ENCODE measurements around the gene PPP1R14C. TPM values are rescaled to one million over a fixed set of nuclear protein-coding genes. Genes with fewer than 3 reads are reported as not detected.

PPP1R14C gene
- total and polyA plus RNA-seq, 7 experiments from 2014 or later: not detected

- H3K27ac ChIP-seq (ENCODE audit: low read depth, low read length): no peak overlapping the region
- Mint-ChIP-seq H3K9me3 (peaks cover 0 to 8% (median 0%) of the 10 kb centered on the region in 11 donors), H3K36me3 (peaks cover 0 to 8% (median 0%) of the 10 kb centered on the region in 5 donors), H3K27me3 (peaks cover 2 to 35% (median 22%) of the 10 kb centered on the region in 5 donors), H3K27ac (no peak overlapping the region), H3K4me1 (peaks cover 0 to 20% (median 0%) of the 10 kb centered on the region in 7 donors), H3K4me3 (no peak overlapping the region)
- intact Hi-C loops (cut with micrococcal nuclease): no loop called here
- H3K4me1 ChIP-seq (ENCODE audit: control insufficient read depth in 2 of 2, insufficient read depth in 2 of 2, low read length in 2 of 2): no peaks in the 10 kb centered on the region
- DNase-seq: no peak
- H3K36me3 ChIP-seq (ENCODE audit: control insufficient read depth in 2 of 3, insufficient read depth in 3 of 3, low read length in 3 of 3): no peaks in the 10 kb centered on the region
- ATAC-seq: no peak
- POLR2A ChIA-PET: no interaction called here
- CTCF ChIA-PET: no interaction called here
- no peaks in the 10 kb centered on the region for H3K27me3 ChIP-seq (ENCODE audit: control insufficient read depth in 2 of 2, insufficient read depth in 2 of 2, low read length in 2 of 2)
- no peak overlapping the region for H3K4me3 ChIP-seq (ENCODE audit: low read length)
- no peaks in the 10 kb centered on the region for H3K9me3 ChIP-seq (ENCODE audit: control insufficient read depth in 2 of 3, low read length in 3 of 3)
These were observed 111.9 kb downstream of the PPP1R14C start for GRCh38 chr6:150254770-150255169.

DNA sequence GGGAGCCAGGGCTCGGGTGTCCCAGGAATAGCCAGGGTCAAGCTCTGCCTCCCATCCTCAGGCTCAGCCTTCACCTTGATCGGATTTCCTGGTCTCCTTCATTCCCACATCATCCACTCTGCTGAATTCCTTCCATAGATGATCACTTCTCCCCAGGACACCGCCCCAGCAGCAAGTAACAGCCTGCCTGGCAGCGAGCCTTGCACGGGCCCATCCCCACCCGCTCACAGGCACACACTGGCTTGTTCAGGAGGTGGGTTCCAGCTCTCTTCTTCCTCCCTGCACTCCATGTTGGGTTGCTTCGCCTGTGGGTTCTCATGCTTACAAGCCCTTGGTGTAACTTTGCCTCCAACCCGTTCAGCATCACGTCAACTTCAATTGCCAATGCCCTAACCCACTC is 113.0 kb downstream of the PPP1R14C start:
- Mint-ChIP-seq H3K27ac (no peak overlapping the region), H3K9me3 (peaks cover 0 to 5% (median 0%) of the 10 kb centered on the region in 11 donors), H3K27me3 (peaks cover 4 to 35% (median 19%) of the 10 kb centered on the region in 5 donors), H3K4me3 (no peak overlapping the region), H3K4me1 (peaks cover 0 to 20% (median 0%) of the 10 kb centered on the region in 7 donors), H3K36me3 (peaks cover 0 to 8% (median 0%) of the 10 kb centered on the region in 5 donors)
- CTCF ChIA-PET: no interaction called here
- H3K4me1 ChIP-seq (ENCODE audit: control insufficient read depth in 2 of 2, insufficient read depth in 2 of 2, low read length in 2 of 2): no peaks in the 10 kb centered on the region
- no peak for DNase-seq
- H3K27ac ChIP-seq (ENCODE audit: low read depth, low read length): no peak overlapping the region
- intact Hi-C loops (cut with micrococcal nuclease): no loop called here
- ATAC-seq: no peak
- no peaks in the 10 kb centered on the region for H3K9me3 ChIP-seq (ENCODE audit: control insufficient read depth in 2 of 3, low read length in 3 of 3)
- POLR2A ChIA-PET: no interaction called here
- H3K36me3 ChIP-seq (ENCODE audit: control insufficient read depth in 2 of 3, insufficient read depth in 3 of 3, low read length in 3 of 3): no peaks in the 10 kb centered on the region
- H3K4me3 ChIP-seq (ENCODE audit: low read length): no peak overlapping the region
- no peaks in the 10 kb centered on the region for H3K27me3 ChIP-seq (ENCODE audit: control insufficient read depth in 2 of 2, insufficient read depth in 2 of 2, low read length in 2 of 2)

- peaks cover 5 to 35% (median 17%) of the 10 kb centered on the region in 5 donors for H3K27me3 Mint-ChIP-seq
- peaks cover 0 to 4% (median 0%) of the 10 kb centered on the region in 11 donors for H3K9me3 Mint-ChIP-seq
These were observed 113.9 kb downstream of the PPP1R14C start for GRCh38 chr6:150256618-150257272.

GRCh38 chr6:150258381-150258780 is 115.5 kb downstream of the PPP1R14C start:
- Histone ChIP-seq H3K9me3 (ENCODE audit: control insufficient read depth in 2 of 3, low read length in 3 of 3) (no peaks in the 10 kb centered on the region), H3K27me3 (ENCODE audit: control insufficient read depth in 2 of 2, insufficient read depth in 2 of 2, low read length in 2 of 2) (no peaks in the 10 kb centered on the region), H3K4me3 (ENCODE audit: low read length) (no peak overlapping the region), H3K36me3 (ENCODE audit: control insufficient read depth in 2 of 3, insufficient read depth in 3 of 3, low read length in 3 of 3) (no peaks in the 10 kb centered on the region), H3K27ac (ENCODE audit: low read depth, low read length) (no peak overlapping the region), H3K4me1 (ENCODE audit: control insufficient read depth in 2 of 2, insufficient read depth in 2 of 2, low read length in 2 of 2) (no peaks in the 10 kb centered on the region)
- Mint-ChIP-seq H3K27ac (no peak overlapping the region), H3K4me1 (peaks cover 0 to 12% (median 0%) of the 10 kb centered on the region in 7 donors), H3K27me3 (peaks cover 8 to 35% (median 16%) of the 10 kb centered on the region in 5 donors), H3K36me3 (peaks cover 0 to 8% (median 0%) of the 10 kb centered on the region in 5 donors), H3K9me3 (peaks cover 0 to 9% (median 0%) of the 10 kb centered on the region in 11 donors), H3K4me3 (no peak overlapping the region)
- no peak for DNase-seq
- intact Hi-C loops (cut with micrococcal nuclease): no loop called here
- ChIA-PET CTCF (no interaction called here), POLR2A (no interaction called here)
- ATAC-seq: no peak

More at GRCh38 chr6:150256618-150257272, 113.9 kb downstream of the PPP1R14C start:
- no peak for ATAC-seq
- H3K9me3 ChIP-seq (ENCODE audit: control insufficient read depth in 2 of 3, low read length in 3 of 3): no peaks in the 10 kb centered on the region
- H3K27me3 ChIP-seq (ENCODE audit: control insufficient read depth in 2 of 2, insufficient read depth in 2 of 2, low read length in 2 of 2): no peaks in the 10 kb centered on the region
- no peak for DNase-seq
- no peaks in the 10 kb centered on the region for H3K4me1 ChIP-seq (ENCODE audit: control insufficient read depth in 2 of 2, insufficient read depth in 2 of 2, low read length in 2 of 2)
- POLR2A ChIA-PET: no interaction called here
- Mint-ChIP-seq H3K4me1 (peaks cover 0 to 20% (median 0%) of the 10 kb centered on the region in 7 donors), H3K27ac (no peak overlapping the region), H3K36me3 (peaks cover 0 to 8% (median 0%) of the 10 kb centered on the region in 5 donors), H3K4me3 (no peak overlapping the region)
- H3K27ac ChIP-seq (ENCODE audit: low read depth, low read length): no peak overlapping the region
- intact Hi-C loops (cut with micrococcal nuclease): no loop called here
- H3K4me3 ChIP-seq (ENCODE audit: low read length): no peak overlapping the region
- H3K36me3 ChIP-seq (ENCODE audit: control insufficient read depth in 2 of 3, insufficient read depth in 3 of 3, low read length in 3 of 3): no peaks in the 10 kb centered on the region
- CTCF ChIA-PET: no interaction called here

DNA sequence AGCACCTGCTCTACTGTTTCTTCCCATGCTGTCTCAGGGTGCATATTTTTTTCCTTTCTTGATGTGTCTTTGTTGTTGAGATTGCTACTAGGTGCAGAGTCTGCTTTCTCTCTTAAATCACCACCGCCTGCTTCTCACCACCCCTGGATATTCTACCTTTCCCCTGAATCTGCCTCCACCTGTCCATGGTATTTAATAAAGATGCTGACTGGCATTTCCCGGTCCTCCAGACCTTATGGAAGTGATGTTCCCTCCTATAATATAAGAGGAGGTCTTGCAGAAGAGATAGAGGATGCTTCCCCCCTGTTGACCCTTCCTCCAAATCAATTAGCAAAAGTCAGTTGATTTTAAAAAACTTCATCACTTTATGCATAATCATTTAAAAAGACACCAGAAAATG is 118.1 kb downstream of the PPP1R14C start:
- Histone ChIP-seq H3K4me1 (ENCODE audit: control insufficient read depth in 2 of 2, insufficient read depth in 2 of 2, low read length in 2 of 2) (peaks cover 0 to 5% of the 10 kb centered on the region in 2 donors), H3K4me3 (ENCODE audit: low read length) (no peak overlapping the region), H3K27ac (ENCODE audit: low read depth, low read length) (no peak overlapping the region), H3K9me3 (ENCODE audit: control insufficient read depth in 2 of 3, low read length in 3 of 3) (peaks cover 0 to 13% (median 3%) of the 10 kb centered on the region in 3 experiments), H3K36me3 (ENCODE audit: control insufficient read depth in 2 of 3, insufficient read depth in 3 of 3, low read length in 3 of 3) (no peaks in the 10 kb centered on the region), H3K27me3 (ENCODE audit: control insufficient read depth in 2 of 2, insufficient read depth in 2 of 2, low read length in 2 of 2) (no peaks in the 10 kb centered on the region)
- DNase-seq (no peak), ATAC-seq (no peak)
- intact Hi-C loops (cut with micrococcal nuclease): no loop called here
- peaks cover 0 to 6% (median 0%) of the 10 kb centered on the region in 7 donors for H3K4me1 Mint-ChIP-seq
- ChIA-PET POLR2A (no interaction called here), CTCF (no interaction called here)
- peaks cover 0 to 5% (median 0%) of the 10 kb centered on the region in 5 donors for H3K36me3 Mint-ChIP-seq
- no peak overlapping the region for H3K27ac Mint-ChIP-seq
- H3K9me3 Mint-ChIP-seq: peaks cover 0 to 10% (median 2%) of the 10 kb centered on the region in 11 donors
- H3K27me3 Mint-ChIP-seq: peaks cover 5 to 22% (median 6%) of the 10 kb centered on the region in 5 donors
- H3K4me3 Mint-ChIP-seq: no peak overlapping the region

DNA sequence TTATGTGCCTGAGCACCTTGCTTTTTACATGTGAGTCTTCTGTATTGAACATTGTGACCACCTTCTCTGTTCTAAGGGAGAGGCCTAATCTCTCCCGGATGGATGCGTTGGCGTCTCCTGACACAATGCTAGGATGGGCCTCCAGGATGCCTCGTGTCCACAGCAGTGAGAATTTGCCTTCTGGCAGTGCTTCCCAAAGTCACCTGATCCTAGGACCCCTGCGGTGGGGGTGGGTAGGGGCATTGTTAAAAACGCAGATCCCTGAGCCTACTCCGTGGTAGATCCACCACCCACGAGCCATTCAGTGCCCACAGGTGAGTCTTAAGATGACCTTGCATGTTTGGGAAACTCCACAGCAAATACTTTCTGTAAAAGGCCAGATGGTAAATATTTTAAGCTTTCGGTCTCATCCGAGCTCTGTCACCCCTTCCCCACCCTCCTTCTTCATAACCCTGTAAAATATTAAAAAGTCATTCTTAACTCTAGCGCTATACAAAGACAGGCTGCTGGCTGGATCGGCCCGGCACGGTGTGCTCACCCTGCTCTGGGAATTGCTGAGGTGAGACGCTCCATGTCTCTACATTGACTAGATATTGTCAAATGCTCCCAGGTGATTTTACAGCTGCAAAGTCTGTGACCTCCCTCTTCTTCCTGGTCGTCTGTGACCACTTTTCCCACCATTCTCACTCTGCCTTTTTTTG is 119.3 kb downstream of the PPP1R14C start:
- Mint-ChIP-seq H3K4me3 (no peak overlapping the region), H3K27me3 (peaks cover 0 to 11% (median 2%) of the 10 kb centered on the region in 5 donors), H3K9me3 (peaks cover 0 to 10% (median 2%) of the 10 kb centered on the region in 11 donors), H3K4me1 (peaks cover 0 to 6% (median 0%) of the 10 kb centered on the region in 7 donors), H3K27ac (no peak overlapping the region), H3K36me3 (peaks cover 0 to 5% (median 0%) of the 10 kb centered on the region in 5 donors)
- POLR2A ChIA-PET: no interaction called here
- H3K4me1 ChIP-seq (ENCODE audit: control insufficient read depth in 2 of 2, insufficient read depth in 2 of 2, low read length in 2 of 2): peaks cover 0 to 5% of the 10 kb centered on the region in 2 donors
- no peak overlapping the region for H3K27ac ChIP-seq (ENCODE audit: low read depth, low read length)
- ATAC-seq (no peak), DNase-seq (no peak)
- H3K9me3 ChIP-seq (ENCODE audit: control insufficient read depth in 2 of 3, low read length in 3 of 3): peaks cover 0 to 13% (median 3%) of the 10 kb centered on the region in 3 experiments
- no peaks in the 10 kb centered on the region for H3K27me3 ChIP-seq (ENCODE audit: control insufficient read depth in 2 of 2, insufficient read depth in 2 of 2, low read length in 2 of 2)
- intact Hi-C loops (cut with micrococcal nuclease): no loop called here
- H3K4me3 ChIP-seq (ENCODE audit: low read length): no peak overlapping the region
- CTCF ChIA-PET: no interaction called here
- no peaks in the 10 kb centered on the region for H3K36me3 ChIP-seq (ENCODE audit: control insufficient read depth in 2 of 3, insufficient read depth in 3 of 3, low read length in 3 of 3)
